ENCODE results near the gene GRAPL. TPM values are rescaled to one million over a fixed set of nuclear protein-coding genes. Genes with fewer than 3 reads are reported as not detected.
"Not testable (repeated sequence)": the region's sequence is repeated elsewhere in the genome, so short reads cannot be mapped to it uniquely, and the experiment has no call there.

GRAPL gene
- total RNA-seq, 4 donors from 2014 or later, result 2.2 to 6.9 TPM; not detected in 2

DNA sequence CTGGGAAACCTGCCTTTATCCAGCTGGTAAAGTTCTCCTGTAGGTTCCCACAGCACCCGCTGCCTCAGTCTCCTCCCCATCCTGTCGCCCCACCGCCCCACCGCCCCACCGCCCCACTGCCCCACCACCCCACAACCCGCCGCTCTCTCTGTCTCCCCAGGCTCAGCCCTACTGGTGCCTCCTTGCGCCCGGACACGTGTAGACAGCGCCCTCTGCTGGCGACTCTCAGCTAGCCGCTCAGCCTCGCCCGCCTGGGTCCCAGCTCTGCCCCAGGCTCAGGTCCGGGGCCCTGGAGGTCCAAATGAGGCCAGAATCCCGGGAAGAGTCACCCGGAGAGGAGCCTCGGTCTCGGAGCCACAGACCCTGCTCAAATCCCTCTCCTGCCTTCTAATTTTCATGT is 48.0 kb downstream of the GRAPL start:
- not testable (repeated sequence) for H3K9me3 ChIP-seq, H3K36me3 ChIP-seq, H3K27ac ChIP-seq, H3K4me1 ChIP-seq, H3K27me3 ChIP-seq, H3K4me3 ChIP-seq
- WGBS, 2 donors (ENCODE audit: low coverage in 1 of 2), result no CpG with 5 or more reads among the region's 20 CpGs
- peak; percentile 91 for ATAC-seq

DNA sequence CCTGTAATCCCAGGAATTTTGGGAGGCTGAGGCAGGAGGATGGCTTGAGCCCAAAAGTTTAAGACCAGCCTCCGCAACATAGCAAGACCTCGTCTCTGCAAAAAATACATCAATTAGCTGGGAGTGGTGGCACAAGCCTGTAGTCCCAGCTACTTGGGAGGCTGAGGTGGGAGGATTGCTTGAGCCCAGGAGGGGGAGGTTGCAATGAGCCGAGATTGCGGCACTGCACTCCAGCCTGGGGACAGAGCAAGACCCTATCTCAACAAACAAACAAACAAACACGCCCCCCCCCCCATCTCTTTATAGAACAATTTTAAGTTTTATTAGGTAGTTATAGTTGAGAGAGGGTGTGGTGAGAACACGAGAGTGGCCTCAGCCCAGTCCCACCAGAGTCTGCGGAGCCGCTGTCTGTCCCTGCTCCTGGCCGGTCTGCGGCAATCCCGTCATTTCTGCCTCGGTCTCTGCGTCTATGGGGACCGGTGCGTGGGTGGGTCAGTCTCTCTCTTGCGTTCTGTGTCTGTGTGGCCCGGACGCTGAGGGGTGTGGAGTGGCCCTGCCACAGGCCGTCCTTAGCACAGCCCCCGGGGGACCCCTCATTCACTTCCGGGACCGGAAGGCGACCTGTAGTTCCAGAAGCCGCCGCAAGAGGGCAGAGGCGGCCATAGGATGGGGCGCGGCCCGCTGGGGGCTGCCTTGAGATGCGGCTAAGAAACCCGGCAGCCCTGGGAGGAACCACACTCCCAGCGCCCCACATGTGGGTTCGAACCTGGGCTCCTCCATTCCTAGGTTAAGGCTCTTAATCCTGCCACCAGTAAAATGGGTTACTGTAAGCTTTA is 53.9 kb downstream of the GRAPL start:
- H3K27ac ChIP-seq, H3K4me1 ChIP-seq, H3K27me3 ChIP-seq, H3K4me3 ChIP-seq, H3K36me3 ChIP-seq, H3K9me3 ChIP-seq: not testable (repeated sequence)
- no CpG with 5 or more reads among the region's 33 CpGs for WGBS, 2 donors (ENCODE audit: low coverage in 1 of 2)
- peak; percentile 95 for ATAC-seq

DNA sequence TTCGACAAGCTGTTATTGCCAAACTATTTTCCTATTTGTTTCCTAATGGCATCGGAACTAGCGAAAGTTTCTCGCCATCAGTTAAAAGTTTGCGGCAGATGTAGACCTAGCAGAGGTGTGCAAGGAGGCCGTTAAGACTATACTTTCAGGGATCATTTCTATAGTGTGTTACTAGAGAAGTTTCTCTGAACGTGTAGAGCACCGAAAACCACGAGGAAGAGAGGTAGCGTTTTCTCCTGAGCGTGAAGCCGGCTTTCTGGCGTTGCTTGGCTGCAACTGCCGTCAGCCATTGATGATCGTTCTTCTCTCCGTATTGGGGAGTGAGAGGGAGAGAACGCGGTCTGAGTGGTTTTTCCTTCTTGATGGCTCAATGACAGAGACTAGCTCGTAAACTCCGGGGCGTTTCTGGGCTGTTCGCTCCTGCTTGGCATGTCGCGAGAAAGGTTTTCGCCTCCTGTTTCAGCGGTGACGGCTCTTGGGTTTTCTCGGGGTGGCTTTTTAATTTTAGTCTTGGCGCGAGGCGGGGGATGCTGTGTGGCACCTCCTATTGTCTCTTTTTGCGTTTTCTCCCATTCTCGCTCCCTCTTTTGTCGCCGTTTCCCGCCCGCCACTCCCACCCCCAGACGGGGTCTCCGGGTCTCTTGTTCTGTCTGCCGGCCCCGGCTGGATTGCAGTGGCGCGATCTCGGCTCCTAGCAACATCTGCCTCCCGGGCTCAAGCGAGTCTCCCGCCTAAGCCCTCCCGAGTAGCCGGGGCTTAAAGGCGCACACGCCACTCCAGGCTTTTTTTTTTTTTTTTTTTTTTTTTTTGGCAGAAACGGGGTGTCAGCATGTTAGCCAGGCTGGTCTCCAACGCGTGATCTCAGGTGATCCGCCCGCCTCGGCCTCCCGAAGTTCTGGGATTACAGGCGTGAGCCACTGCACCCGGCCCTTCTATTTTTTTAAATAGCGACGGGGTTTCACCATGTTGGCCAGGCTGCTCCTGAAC is 60.8 kb downstream of the GRAPL start:
- not testable (repeated sequence) for ATAC-seq, H3K27me3 ChIP-seq, H3K4me1 ChIP-seq, H3K9me3 ChIP-seq, H3K4me3 ChIP-seq, H3K36me3 ChIP-seq
- TF ChIP-seq POLR2AphosphoS5 (IDR thresholded peaks at IDR 0.05), result peak; percentile 100
- WGBS, 2 donors (ENCODE audit: low coverage in 1 of 2), result no CpG with 5 or more reads among the region's 62 CpGs
- peak overlapping the region in 1 of 4 donors; percentile 49 for H3K27ac ChIP-seq

DNA sequence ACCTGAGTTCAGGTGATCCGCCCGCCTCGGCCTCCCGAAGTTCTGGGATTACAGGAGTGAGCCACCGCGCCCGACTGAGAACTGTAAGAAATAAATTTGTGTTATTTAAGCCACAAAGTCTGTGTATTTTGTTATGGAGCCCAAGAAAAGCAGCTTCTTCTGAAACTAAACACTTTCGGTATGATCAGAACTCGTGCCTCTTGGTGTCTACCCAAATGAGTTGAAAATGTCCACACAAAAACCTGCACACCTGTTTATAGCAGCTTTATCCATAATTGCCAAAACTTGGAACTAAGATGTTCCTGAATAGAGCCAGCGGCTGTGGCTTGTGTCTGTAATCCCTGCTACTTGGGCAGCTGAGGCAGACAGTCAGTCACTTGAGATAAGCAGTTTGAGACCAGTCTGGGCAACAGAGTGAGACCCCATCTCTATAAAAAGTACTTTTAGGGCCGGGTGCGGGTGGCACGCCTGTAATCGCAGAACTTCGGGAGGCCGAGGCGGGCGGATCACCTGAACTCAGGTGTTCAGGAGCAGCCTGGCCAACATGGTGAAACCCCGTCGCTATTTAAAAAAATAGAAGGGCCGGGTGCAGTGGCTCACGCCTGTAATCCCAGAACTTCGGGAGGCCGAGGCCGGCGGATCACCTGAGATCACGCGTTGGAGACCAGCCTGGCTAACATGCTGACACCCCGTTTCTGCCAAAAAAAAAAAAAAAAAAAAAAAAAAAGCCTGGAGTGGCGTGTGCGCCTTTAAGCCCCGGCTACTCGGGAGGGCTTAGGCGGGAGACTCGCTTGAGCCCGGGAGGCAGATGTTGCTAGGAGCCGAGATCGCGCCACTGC is 61.7 kb downstream of the GRAPL start:
- peak; percentile 91 for ATAC-seq
- not testable (repeated sequence) for H3K27me3 ChIP-seq, H3K4me1 ChIP-seq, H3K27ac ChIP-seq, H3K36me3 ChIP-seq, H3K9me3 ChIP-seq, H3K4me3 ChIP-seq
- WGBS, 2 donors (ENCODE audit: low coverage in 1 of 2), result no CpG with 5 or more reads among the region's 39 CpGs

DNA sequence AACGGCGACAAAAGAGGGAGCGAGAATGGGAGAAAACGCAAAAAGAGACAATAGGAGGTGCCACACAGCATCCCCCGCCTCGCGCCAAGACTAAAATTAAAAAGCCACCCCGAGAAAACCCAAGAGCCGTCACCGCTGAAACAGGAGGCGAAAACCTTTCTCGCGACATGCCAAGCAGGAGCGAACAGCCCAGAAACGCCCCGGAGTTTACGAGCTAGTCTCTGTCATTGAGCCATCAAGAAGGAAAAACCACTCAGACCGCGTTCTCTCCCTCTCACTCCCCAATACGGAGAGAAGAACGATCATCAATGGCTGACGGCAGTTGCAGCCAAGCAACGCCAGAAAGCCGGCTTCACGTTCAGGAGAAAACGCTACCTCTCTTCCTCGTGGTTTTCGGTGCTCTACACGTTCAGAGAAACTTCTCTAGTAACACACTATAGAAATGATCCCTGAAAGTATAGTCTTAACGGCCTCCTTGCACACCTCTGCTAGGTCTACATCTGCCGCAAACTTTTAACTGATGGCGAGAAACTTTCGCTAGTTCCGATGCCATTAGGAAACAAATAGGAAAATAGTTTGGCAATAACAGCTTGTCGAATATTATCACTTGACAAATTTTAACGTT is 62.5 kb downstream of the GRAPL start:
- not testable (repeated sequence) for ATAC-seq

DNA sequence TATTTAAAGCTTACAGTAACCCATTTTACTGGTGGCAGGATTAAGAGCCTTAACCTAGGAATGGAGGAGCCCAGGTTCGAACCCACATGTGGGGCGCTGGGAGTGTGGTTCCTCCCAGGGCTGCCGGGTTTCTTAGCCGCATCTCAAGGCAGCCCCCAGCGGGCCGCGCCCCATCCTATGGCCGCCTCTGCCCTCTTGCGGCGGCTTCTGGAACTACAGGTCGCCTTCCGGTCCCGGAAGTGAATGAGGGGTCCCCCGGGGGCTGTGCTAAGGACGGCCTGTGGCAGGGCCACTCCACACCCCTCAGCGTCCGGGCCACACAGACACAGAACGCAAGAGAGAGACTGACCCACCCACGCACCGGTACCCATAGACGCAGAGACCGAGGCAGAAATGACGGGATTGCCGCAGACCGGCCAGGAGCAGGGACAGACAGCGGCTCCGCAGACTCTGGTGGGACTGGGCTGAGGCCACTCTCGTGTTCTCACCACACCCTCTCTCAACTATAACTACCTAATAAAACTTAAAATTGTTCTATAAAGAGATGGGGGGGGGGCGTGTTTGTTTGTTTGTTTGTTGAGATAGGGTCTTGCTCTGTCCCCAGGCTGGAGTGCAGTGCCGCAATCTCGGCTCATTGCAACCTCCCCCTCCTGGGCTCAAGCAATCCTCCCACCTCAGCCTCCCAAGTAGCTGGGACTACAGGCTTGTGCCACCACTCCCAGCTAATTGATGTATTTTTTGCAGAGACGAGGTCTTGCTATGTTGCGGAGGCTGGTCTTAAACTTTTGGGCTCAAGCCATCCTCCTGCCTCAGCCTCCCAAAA is 69.2 kb downstream of the GRAPL start:
- not testable (repeated sequence) for H3K36me3 ChIP-seq, H3K9me3 ChIP-seq, H3K27me3 ChIP-seq, H3K4me1 ChIP-seq
- no CpG with 5 or more reads among the region's 33 CpGs for WGBS, 2 donors (ENCODE audit: low coverage in 1 of 2)
- peak; percentile 94 for ATAC-seq
- H3K27ac ChIP-seq, result peak overlapping the region in 3 of 4 donors; percentile 49 to 74 (median 51)
- H3K4me3 ChIP-seq, result peak overlapping the region; percentile 44 to 49

More for the DNA sequence above, 62.5 kb downstream of the GRAPL start:
- not testable (repeated sequence) for H3K4me3 ChIP-seq, H3K36me3 ChIP-seq, H3K27ac ChIP-seq, H3K4me1 ChIP-seq, H3K27me3 ChIP-seq, H3K9me3 ChIP-seq
- WGBS, 2 donors (ENCODE audit: low coverage in 1 of 2), result no CpG with 5 or more reads among the region's 36 CpGs

DNA sequence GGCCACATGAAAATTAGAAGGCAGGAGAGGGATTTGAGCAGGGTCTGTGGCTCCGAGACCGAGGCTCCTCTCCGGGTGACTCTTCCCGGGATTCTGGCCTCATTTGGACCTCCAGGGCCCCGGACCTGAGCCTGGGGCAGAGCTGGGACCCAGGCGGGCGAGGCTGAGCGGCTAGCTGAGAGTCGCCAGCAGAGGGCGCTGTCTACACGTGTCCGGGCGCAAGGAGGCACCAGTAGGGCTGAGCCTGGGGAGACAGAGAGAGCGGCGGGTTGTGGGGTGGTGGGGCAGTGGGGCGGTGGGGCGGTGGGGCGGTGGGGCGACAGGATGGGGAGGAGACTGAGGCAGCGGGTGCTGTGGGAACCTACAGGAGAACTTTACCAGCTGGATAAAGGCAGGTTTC is 75.1 kb downstream of the GRAPL start:
- not testable (repeated sequence) for H3K4me3 ChIP-seq, H3K4me1 ChIP-seq, H3K36me3 ChIP-seq, H3K27ac ChIP-seq, H3K27me3 ChIP-seq, H3K9me3 ChIP-seq
- no CpG with 5 or more reads among the region's 20 CpGs for WGBS, 2 donors (ENCODE audit: low coverage in 1 of 2)
- ATAC-seq, result peak; percentile 90

DNA sequence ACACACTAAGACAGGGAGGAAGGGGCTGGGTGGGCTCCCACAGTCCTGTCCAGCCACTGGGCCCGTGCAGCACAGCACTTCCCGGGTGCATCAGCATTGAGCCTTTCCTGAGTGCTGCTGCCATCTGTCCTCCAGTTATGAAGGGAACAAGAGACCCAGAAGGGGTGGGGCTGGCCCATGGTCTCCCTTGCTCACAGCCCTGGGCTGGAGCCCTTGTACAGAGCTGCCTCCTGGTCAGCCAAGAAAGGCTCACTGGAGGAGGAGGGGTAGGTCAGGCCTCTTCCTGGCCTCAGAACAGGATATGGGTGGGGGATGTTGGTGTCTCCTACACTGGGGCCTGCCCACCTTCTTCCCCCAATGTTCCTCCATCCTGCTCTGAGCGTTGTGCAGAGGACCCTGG is 76.0 kb downstream of the GRAPL start:
- not testable (repeated sequence) for H3K36me3 ChIP-seq, H3K4me1 ChIP-seq, H3K27me3 ChIP-seq, H3K9me3 ChIP-seq, H3K4me3 ChIP-seq, H3K27ac ChIP-seq
- WGBS, 2 donors (ENCODE audit: low coverage in 1 of 2), result no CpG with 5 or more reads among the region's 3 CpGs
- ATAC-seq, result peak; percentile 19

Other genes with a start within 250 kb of the GRAPL start
- gene SLC5A10, start 175.4 kb upstream of the GRAPL start, total RNA-seq, result not detected
- 10 to 100 TPM in 3 of 4 donors, 1 to 10 TPM in 1; 6.7 to 17.9 (median 11.7) TPM for gene FAM83G, start 122.8 kb upstream of the GRAPL start, total RNA-seq
- 1 to 10 TPM; 1.1 to 7.1 (median 4.1) TPM for gene GRAP, start 80.6 kb upstream of the GRAPL start, total RNA-seq
- gene EPN2, start 109.8 kb downstream of the GRAPL start, total RNA-seq, result 100 to 1,000 TPM in 1 of 4 donors, 10 to 100 TPM in 3; 30.7 to 156 (median 45.1) TPM
- 10 to 100 TPM; 10.5 to 30.2 (median 16.2) TPM for gene B9D1, start 235.1 kb downstream of the GRAPL start, total RNA-seq